Cardiac fibroblast (primary cell): ENCODE measurements around the gene AMN1.

Experiments
- DNase-seq, 2 donors: peaks; one replicate each; pipeline versions ENCODE4 v3.0.0 to v3.0.0-alpha.2; 2010; ENCODE audit warnings: low read depth in 2 of 2
- H3K4me3 ChIP-seq, 2 donors: replicated peaks in 1 of 2; 1 replicate in 1 of 2; 2 replicates in 1 of 2; pipeline ENCODE4 v1.5.1; 2011; ENCODE audit warnings: low read depth in 2 of 2, low read length in 2 of 2, mild to moderate bottlenecking in 2 of 2, moderate library complexity in 1 of 2
- TF ChIP-seq, protein P1 (sequence below): IDR thresholded peaks from one replicate; pipeline ENCODE4 v1.5.1; 2011; ENCODE audit warnings: low read depth, mild to moderate bottlenecking, low read length, inconsistent platforms

AMN1 gene

GRCh38 chr12:31647086-31647491, 81.7 kb downstream of the AMN1 start:
- TF ChIP-seq, protein P1, sequence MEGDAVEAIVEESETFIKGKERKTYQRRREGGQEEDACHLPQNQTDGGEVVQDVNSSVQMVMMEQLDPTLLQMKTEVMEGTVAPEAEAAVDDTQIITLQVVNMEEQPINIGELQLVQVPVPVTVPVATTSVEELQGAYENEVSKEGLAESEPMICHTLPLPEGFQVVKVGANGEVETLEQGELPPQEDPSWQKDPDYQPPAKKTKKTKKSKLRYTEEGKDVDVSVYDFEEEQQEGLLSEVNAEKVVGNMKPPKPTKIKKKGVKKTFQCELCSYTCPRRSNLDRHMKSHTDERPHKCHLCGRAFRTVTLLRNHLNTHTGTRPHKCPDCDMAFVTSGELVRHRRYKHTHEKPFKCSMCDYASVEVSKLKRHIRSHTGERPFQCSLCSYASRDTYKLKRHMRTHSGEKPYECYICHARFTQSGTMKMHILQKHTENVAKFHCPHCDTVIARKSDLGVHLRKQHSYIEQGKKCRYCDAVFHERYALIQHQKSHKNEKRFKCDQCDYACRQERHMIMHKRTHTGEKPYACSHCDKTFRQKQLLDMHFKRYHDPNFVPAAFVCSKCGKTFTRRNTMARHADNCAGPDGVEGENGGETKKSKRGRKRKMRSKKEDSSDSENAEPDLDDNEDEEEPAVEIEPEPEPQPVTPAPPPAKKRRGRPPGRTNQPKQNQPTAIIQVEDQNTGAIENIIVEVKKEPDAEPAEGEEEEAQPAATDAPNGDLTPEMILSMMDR = no peak
- DNase-seq = no peak
- H3K4me3 ChIP-seq = no peak overlapping the region

DNA sequence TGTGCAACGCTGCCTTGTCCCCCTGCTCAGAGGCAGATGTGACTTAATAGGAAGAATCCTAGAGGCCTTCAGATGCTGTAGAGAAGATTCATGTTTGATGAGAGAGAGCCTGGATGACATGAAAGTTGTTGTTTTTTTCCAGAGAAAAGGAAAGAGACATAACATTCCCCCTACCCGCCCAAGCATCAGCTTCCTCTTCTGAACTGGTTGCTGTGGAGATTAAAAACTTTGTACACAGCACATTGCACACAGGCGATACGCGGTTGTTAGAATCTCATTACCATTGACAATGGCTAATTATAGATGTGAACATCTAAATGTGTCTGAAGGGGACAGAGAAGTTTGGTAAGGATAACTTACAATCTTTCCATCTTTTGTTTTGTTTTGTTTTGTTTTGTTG, 82.9 kb downstream of the AMN1 start:
- no peak for DNase-seq
- TF ChIP-seq, protein P1 = no peak
- H3K4me3 ChIP-seq = no peak overlapping the region

DNA sequence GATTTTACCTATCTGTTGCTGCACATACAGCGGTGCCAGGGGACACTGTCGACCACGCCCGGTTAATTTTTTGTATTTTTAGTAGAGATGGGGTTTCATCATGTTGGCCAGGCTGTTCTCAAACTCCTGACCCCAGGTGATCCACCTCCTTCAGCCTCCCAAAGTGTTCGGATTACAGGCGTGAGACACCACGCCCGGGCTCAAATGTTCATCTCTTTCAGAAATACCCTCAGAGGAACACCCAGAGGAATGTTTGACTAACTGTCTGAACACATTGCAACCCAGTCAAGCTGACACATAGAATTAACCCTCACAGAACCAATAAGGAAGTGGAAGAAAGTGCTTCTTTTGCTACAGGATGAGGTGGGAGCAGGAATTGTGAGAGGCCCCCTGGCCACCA, 84.3 kb downstream of the AMN1 start:
- H3K4me3 ChIP-seq = no peak overlapping the region

GRCh38 chr12:31641509-31642090, 87.2 kb downstream of the AMN1 start:
- DNase-seq = no peak
- TF ChIP-seq, protein P1 = no peak
- H3K4me3 ChIP-seq = no peak overlapping the region

More for the DNA sequence above, 84.3 kb downstream of the AMN1 start:
- TF ChIP-seq, protein P1 = no peak
- no peak for DNase-seq

DNA sequence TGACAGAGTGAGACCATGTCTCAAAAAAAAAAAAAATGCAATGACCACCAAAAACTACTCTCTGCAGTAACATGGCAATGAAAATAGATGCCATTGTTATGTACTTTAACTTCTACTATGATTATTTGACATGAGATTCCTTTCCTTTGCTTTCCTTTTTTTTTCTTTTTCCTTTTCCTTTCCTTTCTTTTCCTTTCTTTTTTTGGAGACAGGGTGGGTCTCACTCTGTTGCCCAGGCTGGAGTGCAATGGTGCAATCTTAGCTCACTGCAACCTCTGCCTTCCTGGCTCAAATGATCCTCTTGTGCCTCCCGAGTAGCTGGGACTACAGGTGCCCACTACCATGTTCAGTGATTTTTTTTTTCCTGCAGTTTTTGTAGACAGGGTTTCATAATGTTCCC, 94.2 kb downstream of the AMN1 start:
- no peak overlapping the region for H3K4me3 ChIP-seq
- TF ChIP-seq, protein P1 = no peak
- no peak for DNase-seq

GRCh38 chr12:31633464-31633863, 95.4 kb downstream of the AMN1 start:
- TF ChIP-seq, protein P1 = no peak
- no peak for DNase-seq
- H3K4me3 ChIP-seq = no peak overlapping the region

DNA sequence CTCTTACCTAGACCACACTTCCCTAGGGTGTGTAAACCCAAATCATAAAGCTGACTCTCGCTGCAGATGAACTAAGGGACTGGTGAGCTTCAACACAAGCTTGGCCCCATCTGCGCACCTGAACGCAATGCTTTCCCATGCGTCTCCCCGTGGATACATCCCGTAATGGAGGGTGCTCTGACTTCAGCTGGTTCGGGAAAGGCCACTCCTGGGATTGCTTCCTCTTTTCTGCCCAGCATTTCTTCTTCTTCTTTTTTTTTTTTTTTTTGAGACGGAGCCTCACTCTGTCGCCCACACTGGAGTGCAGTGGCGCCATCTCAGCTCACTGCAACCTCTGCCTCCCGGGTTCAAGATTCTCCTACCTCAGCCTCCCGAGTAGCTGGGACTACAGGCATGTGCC, 97.0 kb downstream of the AMN1 start:
- TF ChIP-seq, protein P1 = no peak
- no peak for DNase-seq
- no peak overlapping the region for H3K4me3 ChIP-seq
